GM21390 (cell line): ENCODE results near the gene ARFGAP1.
"Not testable (repeated sequence)": the region's sequence is repeated elsewhere in the genome, so short reads cannot be mapped to it uniquely, and the experiment has no call there.

Source experiments
- ATAC-seq: cut with Tn5 transposase; IDR thresholded peaks from one replicate; pipeline ENCODE4 v1.9.1; 2021; ENCODE audit not compliant: unreplicated experiment

ARFGAP1 gene

DNA sequence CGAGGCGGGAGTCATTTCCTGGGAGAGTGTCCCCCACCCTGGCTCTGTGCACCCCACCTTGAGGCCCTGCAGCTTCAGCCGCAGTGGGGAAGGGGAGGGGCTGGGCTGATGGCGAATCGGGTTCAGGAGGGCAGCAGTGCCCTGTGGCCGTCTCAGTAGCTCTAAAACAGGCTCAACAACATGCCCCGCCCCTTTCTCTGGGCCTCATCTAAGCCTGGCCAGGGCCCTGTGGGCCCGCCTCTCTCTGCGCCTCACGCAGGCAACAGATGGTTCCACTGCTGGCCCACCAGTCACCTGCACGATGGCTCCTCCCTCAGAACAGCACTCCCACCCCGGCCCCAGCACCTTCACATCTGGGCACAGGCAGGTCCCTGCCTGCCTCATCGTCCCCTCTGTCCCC lies 58.3 kb downstream of the ARFGAP1 start:
- ATAC-seq, result no peak

- ATAC-seq, result no peak
These were observed 59.3 kb downstream of the ARFGAP1 start for GRCh38 chr20:63331741-63332400.

DNA sequence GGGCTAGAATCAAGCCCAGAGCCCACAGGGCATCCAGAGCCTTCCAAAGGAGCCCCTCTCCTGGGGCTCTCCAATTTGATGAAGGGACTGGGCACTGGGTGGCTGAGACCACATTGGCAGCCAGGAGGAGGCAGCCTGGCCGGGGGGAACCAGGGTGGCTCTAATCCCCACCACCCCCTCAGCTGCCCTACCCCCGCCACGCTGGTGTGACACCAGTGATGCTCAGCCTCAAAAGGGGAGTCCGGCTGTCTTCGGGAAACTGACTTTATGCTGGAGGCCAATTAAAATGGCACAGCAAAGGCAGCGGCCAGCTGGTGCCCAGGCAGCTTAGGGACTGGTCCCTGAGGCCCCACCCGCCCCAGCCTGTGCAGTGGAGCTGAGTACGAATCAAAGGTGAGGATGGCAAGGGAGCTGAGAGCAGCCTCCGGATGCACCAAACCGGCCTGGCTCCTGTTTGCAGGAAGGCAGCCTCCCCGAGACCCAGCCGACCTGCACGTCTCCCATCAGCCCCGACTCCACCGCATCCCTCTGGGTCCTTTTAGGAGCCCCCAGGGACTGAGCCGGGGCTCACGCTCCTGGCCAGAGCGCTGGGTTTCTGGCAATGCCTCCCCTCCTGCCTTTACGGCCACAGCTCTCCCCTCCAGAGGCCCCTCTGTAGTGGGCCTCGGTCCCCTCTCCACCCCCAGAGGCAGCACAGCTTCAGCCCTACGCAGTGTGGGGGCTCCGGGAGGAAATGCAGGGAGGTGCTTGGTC lies 60.1 kb downstream of the ARFGAP1 start:
- ATAC-seq, result no peak

DNA sequence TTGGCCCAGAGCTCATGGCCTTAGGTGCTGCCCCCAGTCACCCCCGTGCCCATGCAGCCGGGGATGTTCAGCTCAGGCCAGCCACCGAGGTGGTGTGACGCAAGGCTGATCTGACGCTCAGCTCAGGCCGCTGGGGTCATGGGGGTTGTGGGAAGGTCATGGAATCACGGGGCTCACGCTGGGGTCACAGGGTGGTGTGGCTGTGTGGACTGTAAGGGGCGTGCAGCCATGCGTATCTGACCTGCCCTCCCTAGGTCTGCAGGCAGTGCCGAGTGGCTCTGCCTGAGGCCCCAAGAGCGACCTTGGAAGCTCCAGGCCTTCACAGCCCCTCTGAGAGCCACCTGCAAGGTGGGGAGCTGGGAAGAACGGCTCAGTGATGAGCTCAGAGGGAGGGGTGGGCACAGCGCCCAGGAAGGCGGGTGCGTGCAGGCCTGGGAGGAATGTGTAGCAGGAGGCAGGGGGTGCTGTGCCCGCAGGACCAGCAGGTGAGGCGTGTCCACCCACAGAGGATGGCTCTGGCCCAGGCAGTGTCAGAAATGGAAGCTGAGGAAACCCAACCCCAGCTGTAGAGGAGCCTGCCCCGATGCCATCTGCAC lies 60.7 kb downstream of the ARFGAP1 start:
- no peak for ATAC-seq

- ATAC-seq, result no peak
These were observed 61.7 kb downstream of the ARFGAP1 start for GRCh38 chr20:63334356-63334755.

- not testable (repeated sequence) for ATAC-seq
These were observed 62.4 kb downstream of the ARFGAP1 start for GRCh38 chr20:63335060-63335459.

DNA sequence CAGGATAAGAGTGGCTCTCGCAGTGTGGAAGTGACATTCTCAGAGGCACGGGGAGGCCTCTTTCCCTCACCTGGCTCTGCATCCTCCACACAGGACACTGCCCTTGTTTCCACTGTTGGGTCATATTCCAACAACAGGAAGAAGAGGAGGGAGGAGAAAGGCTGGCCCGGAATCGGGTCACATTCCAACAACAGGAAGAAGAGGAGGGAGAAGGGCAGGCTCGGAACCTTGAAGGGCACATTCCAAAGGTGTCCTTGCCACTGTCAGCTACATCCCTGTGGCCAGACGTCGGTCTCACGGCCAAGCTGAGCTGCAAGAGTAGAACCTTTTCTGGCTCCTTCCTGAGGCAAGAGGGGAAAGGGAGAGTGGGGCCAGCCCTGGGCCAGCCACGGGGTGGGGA lies 63.1 kb downstream of the ARFGAP1 start:
- no peak for ATAC-seq

GRCh38 chr20:63336232-63336752 lies 63.7 kb downstream of the ARFGAP1 start:
- no peak for ATAC-seq

GRCh38 chr20:63337786-63338420 lies 65.3 kb downstream of the ARFGAP1 start:
- ATAC-seq, result no peak
